Measurements from ENCODE around the gene CYS1. TPM values are rescaled to one million over a fixed set of nuclear protein-coding genes. Genes with fewer than 3 reads are reported as not detected.
A peak's percentile ranks its signal among the peaks of the same experiment; 100 is the strongest.

CYS1 gene
- total RNA-seq, 3 donors from 2014 or later = 0.58 to 5.1 (median 0.98) TPM

GRCh38 chr2:10075101-10075500, 5.1 kb downstream of the CYS1 start:
- Histone ChIP-seq H3K36me3 (ENCODE audit: low read depth) (no peaks in the 10 kb centered on the region), H3K4me1 (ENCODE audit: low read depth) (peaks cover 7% of the 10 kb centered on the region), H3K9me3 (no peaks in the 10 kb centered on the region), H3K4me3 (no peak overlapping the region)
- TF ChIP-seq CTCF (IDR thresholded peaks at IDR 0.05) = no peak
- DNase-seq (no peak), ATAC-seq (no peak)
- intact Hi-C loops (cut with DNase I, micrococcal nuclease) = loop anchor here in 1 of 2 donors (10.0 kb wide), 1 partner anchor 360 kb away; no protein-coding TSS in a partner anchor

- intact Hi-C loops (cut with DNase I, micrococcal nuclease) = loop anchor here in 1 of 2 donors (10.0 kb wide), 1 partner anchor 361 kb away; no protein-coding TSS in a partner anchor
- H3K4me3 ChIP-seq = no peak overlapping the region
- no peaks in the 10 kb centered on the region for H3K4me1 ChIP-seq (ENCODE audit: low read depth)
- ATAC-seq = no peak
- no peak for TF ChIP-seq CTCF (IDR thresholded peaks at IDR 0.05)
- no peaks in the 10 kb centered on the region for H3K36me3 ChIP-seq (ENCODE audit: low read depth)
- H3K9me3 ChIP-seq = no peaks in the 10 kb centered on the region
- peak in 1 of 3 donors; percentile 30 for DNase-seq
Measured at GRCh38 chr2:10073706-10074105, 6.5 kb downstream of the CYS1 start.

- Histone ChIP-seq H3K4me3 (no peak overlapping the region), H3K9me3 (no peaks in the 10 kb centered on the region), H3K4me1 (ENCODE audit: low read depth) (no peaks in the 10 kb centered on the region), H3K36me3 (ENCODE audit: low read depth) (no peaks in the 10 kb centered on the region)
- ATAC-seq = peak; percentile 99
- intact Hi-C loops (cut with DNase I, micrococcal nuclease) = loop anchor here in 1 of 2 donors (10.0 kb wide), 1 partner anchor 362 kb away; no protein-coding TSS in a partner anchor
- DNase-seq = peak; percentile 73 to 90 (median 75)
- peak; percentile 68 for TF ChIP-seq CTCF (IDR thresholded peaks at IDR 0.05)
Measured at GRCh38 chr2:10072656-10073480, 7.3 kb downstream of the CYS1 start.

- H3K4me1 ChIP-seq (ENCODE audit: low read depth) = no peaks in the 10 kb centered on the region
- no peaks in the 10 kb centered on the region for H3K9me3 ChIP-seq
- no peaks in the 10 kb centered on the region for H3K36me3 ChIP-seq (ENCODE audit: low read depth)
- intact Hi-C loops (cut with DNase I, micrococcal nuclease) = loop anchor here in 1 of 2 donors (10.0 kb wide), 1 partner anchor 363 kb away; no protein-coding TSS in a partner anchor
- ATAC-seq (no peak), DNase-seq (peak in 1 of 3 donors; percentile 27)
- TF ChIP-seq CTCF (IDR thresholded peaks at IDR 0.05) = no peak
- H3K4me3 ChIP-seq = no peak overlapping the region
Measured at GRCh38 chr2:10071595-10071994, 8.6 kb downstream of the CYS1 start.

- Histone ChIP-seq H3K9me3 (no peaks in the 10 kb centered on the region), H3K4me3 (no peak overlapping the region), H3K4me1 (ENCODE audit: low read depth) (no peaks in the 10 kb centered on the region), H3K36me3 (ENCODE audit: low read depth) (no peaks in the 10 kb centered on the region)
- TF ChIP-seq CTCF (IDR thresholded peaks at IDR 0.05) = no peak
- intact Hi-C loops (cut with DNase I, micrococcal nuclease) = loop anchor here in 1 of 2 donors (10.0 kb wide), 1 partner anchor 364 kb away; no protein-coding TSS in a partner anchor
- ATAC-seq (no peak), DNase-seq (peak in 1 of 3 donors; percentile 27)
Measured at GRCh38 chr2:10071176-10071575, 9.0 kb downstream of the CYS1 start.

All from mucosa of descending colon (tissue), 3 donors.